Endometrial microvascular endothelial cells (primary cell): ENCODE data around the gene NDUFB10. TPM values are rescaled to one million over a fixed set of nuclear protein-coding genes. Genes with fewer than 3 reads are reported as not detected.
"Not testable (repeated sequence)": the region's sequence is repeated elsewhere in the genome, so short reads cannot be mapped to it uniquely, and the experiment has no call there.

Source experiments
- in situ Hi-C: cut with HindIII; loops from 2 replicates; pipeline ENCODE4 v1.10.0; 2017; ENCODE audit warnings: low sequenced_read_pairs, low pct_unique_long_range_greater_than_20kb; ENCODE audit errors: inconsistent ontology term
- total RNA-seq: library from RNA; depleted of rRNA; stranded (reverse); fragments of >200 nt; gene quantifications from one replicate; pipeline ENCODE4 v1.2.3, GENCODE V29; 2015; ENCODE audit errors: inconsistent ontology term

Gene NDUFB10
- total RNA-seq, 1 donor from 2014 or later: 270 TPM

GRCh38 chr16:1922357-1922756 is 37.0 kb upstream of the NDUFB10 start:
- in situ Hi-C loops: no loop called here

DNA sequence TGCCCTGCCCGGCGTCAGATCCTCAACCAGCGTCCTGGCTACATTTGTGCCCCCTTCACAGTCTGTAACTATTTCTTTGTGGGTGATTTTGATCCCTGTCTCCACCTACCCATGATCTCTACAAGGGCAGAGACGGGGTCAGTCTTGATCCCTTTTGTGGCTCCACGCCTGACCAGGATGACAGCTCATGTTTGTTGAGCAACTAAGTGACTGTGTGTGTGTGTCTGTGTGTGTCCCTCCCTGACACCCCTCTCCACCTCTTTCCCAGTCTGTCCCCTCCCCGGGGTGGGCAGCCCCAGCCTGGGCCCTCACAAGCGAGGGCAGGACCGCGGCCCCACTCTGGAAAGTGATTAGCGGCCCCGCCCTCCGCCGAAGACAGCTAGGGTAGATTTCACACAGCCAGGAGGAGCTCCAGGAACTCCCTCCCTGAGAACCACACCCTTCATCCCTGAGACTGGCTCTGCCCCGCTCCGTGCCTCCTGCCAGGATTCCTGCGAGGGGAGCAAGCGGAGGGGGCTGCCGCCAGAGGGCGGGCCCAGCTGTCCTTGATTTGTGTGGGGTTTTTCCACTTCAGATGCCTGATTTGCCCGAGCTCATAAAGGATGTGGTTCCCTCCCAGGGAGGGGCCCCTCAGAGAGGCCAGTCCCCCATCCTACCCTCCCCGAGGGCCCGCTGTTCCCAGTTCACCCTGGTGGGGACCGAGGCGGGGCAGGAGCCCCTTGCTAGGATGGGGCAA is 35.9 kb upstream of the NDUFB10 start:
- in situ Hi-C loops: no loop called here

GRCh38 chr16:1924095-1924494 is 35.2 kb upstream of the NDUFB10 start:
- in situ Hi-C loops: no loop called here

DNA sequence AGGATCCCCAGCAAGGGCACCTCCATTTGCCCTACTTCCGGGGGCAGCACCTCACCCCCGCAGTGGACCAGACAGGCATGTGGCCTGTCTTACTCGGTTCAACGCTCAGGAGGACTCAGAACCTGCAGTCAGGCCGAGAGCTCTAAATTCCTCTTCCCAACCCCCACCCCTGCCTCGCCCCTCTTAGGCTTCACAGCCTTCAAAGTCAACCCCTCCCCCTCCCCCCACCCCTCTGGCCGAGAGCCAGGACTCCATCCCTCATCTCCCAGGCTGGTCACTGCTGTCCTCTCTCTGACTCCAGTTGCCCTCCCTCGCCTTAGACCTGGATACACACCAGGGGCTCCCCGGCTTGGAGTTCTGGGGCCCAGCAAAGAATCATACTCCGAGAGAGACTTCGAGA is 33.1 kb upstream of the NDUFB10 start:
- in situ Hi-C loops: no loop called here

DNA sequence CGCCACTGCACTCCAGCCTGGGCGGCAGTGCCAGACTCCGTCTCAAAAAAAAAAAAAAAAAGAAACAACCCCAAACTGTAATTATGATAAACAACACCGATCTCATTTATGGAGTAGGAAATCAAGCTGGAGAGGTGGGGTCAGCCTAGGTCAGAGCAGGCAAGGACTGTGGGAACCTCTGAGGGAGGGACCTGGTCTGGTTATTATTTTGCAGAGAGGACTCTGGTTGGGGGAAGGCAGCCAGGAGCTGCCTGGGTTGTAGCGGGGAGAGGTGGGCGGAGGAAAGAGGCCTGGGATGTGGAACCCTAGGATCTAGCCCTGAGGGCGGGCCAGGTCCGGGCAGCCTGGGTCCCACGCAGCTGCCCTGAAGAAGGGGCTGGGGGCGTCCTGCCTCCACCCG is 30.2 kb upstream of the NDUFB10 start:
- in situ Hi-C loops: no loop called here

DNA sequence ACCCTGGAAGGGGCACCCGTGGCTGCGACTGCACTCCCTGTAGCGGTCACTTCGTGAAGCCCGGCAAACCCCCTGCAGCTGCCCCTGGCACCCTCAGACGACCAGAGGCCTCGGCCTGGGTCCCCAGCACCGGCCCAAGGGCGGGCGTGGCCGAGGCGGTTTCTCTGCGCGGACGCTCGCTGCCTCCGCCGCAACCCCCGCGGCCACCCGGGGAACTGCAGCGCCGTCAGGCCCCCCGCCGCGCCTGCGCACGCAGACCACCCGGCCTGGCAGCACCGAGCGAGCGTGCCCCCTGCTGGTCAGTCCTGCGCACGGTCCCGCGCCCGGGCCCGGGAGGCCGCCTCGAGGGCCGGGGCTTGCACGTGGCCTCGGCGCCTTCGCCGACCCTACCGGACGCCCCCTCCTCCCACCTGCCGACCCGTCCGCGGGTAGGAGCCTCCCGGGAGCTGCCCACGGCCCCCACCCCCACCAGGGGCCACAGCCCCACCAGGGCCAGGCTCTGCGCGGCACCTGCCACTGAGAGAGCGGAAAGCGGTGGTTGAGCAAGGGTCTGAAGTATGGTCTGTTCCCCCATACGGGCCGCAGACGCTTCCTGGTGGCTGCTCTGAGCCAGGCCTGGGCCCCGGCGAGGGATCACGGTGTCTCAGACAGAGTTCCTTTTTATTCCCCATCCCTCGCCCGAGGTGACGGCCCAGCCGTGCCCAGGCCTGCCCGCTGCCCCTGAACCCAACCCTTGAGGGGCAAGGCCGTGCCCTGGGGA is 29.6 kb upstream of the NDUFB10 start:
- in situ Hi-C loops: no loop called here

DNA sequence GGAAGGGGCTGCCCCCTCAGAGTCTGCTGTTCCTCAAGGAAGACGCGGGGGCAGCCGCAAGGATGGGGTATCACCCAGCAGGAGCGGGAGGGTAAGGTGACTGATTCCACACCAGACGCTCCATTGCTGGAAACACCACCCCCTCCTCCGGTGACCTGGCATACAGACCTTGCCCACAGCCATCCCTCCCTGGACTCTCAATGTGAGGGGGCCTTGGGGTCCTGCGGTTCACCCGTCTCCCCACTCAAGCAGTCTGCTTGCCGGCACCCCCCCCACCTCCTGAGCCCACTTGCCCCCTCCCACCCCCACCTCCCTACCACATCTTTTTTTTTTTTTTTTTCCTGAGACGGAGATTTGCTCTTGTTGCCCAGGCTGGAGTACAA is 29.0 kb upstream of the NDUFB10 start:
- in situ Hi-C loops: no loop called here

- in situ Hi-C loops: no loop called here
Observed at GRCh38 chr16:1932050-1933028, 27.0 kb upstream of the NDUFB10 start.

DNA sequence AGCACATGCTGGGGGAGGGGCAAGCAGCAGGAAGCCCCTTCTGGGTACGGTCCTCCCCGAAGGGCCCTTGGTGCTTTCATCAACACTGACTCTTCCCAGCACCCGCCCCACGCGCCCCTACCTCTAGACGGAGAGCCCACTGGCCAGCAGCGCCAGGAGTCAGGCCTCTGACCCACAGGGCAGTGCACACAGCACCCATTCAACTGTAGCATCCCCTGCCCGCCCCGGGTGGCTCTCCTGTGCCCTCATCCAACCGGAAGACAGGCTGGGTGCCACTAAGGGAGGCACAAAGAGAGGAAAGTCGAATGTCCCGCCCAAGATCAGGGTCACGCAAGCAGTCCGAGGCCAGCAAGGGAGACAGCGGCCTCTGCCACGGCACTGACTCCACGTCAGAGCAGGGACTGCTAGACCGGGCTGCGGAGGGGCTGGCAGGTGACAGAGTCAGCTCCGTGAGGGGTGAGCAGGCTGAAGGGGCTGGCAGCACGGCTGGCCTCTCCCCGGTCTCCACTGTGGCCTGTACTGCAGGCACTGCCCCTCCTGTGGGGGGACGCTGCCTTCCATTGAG is 26.2 kb upstream of the NDUFB10 start:
- in situ Hi-C loops: no loop called here

DNA sequence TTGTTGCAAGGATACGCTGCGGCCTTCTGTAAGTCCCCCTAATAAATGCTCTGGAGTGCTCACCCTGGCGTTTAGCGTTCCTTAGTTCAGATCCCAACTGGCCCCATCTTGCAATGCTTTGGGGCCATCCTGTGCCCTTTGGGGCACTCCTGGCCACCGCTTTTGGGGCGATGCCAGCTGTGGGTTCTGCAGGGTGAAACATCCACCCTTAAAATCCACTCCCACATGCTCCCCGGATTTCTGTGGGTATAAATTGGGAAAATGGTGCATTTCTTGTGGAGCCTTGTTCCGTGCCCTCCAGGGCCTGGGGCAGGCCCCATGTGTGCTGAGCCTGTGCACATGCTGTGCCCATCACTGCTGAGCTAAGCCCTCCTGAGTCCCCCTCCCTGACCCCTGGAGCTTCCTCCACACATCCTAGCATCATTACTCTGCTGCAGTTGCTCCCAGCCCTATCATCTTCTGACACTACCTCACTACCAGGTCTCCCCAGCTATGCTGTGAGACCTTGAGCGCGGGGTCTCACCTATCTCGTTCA is 22.3 kb upstream of the NDUFB10 start:
- in situ Hi-C loops: no loop called here

- in situ Hi-C loops: no loop called here
Observed at GRCh38 chr16:1938316-1938715, 21.0 kb upstream of the NDUFB10 start.

GRCh38 chr16:1938910-1939309 is 20.4 kb upstream of the NDUFB10 start:
- in situ Hi-C loops: no loop called here

GRCh38 chr16:1939833-1940232 is 19.5 kb upstream of the NDUFB10 start:
- in situ Hi-C loops: not testable (repeated sequence)

GRCh38 chr16:1940273-1941161 is 18.8 kb upstream of the NDUFB10 start:
- in situ Hi-C loops: no loop called here

DNA sequence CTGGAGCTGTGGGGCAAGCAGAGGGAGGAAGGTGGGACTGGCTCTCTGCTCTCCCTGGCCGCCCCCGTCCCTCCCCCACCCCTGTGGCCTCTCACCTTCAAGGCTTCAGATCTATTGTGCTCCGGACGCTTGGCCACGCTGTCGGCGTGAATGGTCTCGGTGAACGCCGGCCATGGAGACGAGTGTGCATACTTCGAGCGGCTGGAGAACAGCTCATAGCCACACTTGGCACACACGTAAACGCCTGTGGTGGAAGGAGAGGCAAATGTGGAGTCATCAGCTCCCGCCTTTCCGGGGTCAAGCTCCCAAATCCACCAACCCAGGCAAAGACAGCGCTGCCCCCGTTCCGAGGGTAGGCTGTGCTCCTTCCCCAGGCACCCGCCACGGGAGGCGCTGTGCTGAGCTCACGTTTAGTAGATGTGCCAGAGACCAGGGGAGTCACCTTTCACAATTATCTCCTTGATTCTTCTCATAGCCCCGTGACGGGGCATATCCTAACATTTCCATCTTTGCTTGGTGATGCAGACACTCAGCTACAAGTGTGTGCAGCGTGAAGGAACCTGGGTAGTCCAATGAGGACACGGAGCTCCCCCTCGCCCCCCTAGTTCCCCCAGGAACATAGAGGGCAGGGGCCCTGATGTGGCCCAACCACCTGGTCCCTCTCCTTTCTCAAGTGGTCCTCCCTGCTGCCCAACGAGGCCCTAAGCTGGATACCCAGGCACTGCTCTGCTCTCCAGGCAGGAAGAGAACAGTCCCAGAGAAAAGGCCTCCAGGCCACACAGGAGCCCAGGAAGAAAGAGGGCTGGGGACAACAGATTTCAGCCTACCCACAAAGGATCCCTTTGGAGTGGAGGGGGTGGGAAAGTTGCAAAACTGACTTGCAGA is 17.9 kb upstream of the NDUFB10 start:
- in situ Hi-C loops: no loop called here

DNA sequence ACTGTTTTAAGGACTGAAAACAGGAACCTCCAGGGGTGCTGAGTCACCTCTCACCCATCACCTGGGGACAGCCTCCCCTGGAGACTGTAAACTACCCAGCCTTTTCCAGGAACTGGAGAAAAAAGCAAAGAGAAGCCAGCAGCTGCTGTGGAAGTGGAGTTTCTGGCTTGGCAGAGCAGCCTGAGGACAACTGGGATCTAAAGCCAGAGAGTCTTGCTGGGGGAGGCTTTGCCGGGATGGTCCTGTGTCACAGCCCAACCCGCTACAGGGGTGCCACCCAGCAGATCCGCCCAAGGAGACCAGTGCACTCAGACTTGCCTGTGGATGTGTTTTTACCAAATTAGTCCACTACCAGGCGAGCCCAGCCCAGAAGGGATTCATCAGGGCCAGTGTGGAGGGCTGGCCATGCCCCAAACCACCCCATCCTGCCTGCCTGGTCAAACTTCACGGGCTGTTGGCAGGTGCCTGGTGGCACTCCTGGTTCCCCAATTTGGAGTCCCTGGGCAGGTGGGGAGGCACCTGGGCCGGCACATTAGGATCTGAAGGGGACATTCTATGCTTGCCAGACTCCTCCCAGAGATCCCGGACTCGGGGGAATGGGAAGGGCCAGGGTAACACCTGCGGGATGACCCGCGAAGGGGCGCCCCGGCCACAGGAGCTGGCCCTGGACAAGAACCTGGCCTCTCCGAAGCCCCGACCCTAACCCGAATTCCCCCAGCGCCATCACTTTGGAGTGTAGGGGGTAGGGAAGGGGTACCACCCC is 17.1 kb upstream of the NDUFB10 start:
- in situ Hi-C loops: no loop called here
